HUDEP-2 (cell line): ENCODE measurements around the gene PLAAT2.
"Not testable (repeated sequence)": the region's sequence is repeated elsewhere in the genome, so short reads cannot be mapped to it uniquely, and the experiment has no call there.

Experiments
- DNase-seq, 76 experiments: peaks; one replicate each; lab custom pipeline; 2025; ENCODE audit not compliant: unreplicated experiment in 76 of 76; lab: John Stamatoyannopoulos, UW

PLAAT2 gene

GRCh38 chr11:63581224-63581623 is 18.0 kb upstream of the PLAAT2 start:
- DNase-seq = not testable (repeated sequence)

- DNase-seq = not testable (repeated sequence)
Observed at GRCh38 chr11:63578882-63579281, 15.7 kb upstream of the PLAAT2 start.

DNA sequence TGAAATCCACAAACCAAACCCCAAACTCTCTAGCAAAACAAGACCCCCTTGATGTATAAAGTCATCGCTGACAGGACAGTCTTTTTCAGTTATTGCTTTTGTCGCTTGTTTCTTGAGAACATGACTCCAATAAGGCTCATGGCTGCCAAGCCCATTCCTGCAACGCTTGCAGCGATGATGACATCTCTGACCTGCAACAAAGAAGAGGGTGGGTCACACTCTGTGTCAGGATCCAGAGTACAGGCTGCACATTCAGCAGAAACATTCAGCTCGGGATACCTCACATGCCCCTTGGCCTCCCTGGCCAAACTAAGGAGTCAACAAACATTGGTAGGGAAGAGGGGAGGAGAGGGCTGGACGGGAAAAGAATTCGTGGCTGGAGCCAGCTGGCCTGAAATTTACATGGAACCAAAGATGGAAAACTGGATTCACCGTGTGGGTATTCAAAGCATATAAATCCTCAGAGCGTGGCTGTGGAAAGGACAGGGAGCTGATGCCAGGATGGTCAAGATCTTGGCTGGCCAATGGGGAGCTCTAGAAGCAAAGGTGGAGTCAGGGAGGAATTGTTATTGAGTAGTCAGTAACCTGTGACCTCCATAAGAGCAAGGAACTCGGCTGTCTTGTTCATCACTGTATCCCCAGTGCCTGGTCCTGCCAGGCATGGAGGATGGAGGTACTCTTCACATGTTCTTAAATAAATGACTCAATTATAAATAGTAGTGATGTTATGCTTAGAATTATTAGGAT is 11.8 kb upstream of the PLAAT2 start:
- DNase-seq = no peak

- peak in 50 of 76 experiments; percentile 2 to 67 (median 29) for DNase-seq
Observed at GRCh38 chr11:63573881-63574855, 11.0 kb upstream of the PLAAT2 start.

DNA sequence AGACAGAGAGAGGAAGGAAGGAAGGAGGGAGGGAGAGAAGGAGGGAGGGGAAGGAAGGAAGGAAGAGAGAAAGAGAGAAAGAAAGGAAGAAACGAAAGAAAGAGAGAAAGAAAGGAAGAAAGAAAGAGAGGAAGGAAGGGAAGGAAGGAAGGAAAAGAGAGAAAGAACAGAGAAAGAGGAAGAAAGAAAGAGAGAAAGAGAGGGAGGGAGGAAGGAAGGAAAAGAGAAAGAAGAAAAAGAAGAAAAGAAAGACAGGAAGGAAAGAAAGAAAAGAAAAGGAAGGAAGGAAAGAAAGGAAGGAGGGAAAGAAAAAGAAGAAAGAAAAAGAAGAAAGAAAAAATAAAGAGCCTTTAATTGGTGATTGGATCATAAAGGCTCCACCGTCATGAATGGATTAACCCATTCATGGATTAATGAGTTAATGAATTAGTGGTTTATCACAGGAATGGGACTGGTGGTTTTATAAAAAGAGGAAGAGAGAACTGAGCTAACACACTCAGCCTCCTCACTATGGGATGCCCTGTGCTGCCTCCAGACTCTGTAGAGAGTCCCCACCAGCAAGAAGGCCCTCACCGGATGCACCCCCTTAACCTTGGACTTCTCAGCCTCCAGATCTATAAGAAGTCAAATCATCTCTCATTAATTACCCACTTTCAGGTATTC is 9.0 kb upstream of the PLAAT2 start:
- no peak for DNase-seq

DNA sequence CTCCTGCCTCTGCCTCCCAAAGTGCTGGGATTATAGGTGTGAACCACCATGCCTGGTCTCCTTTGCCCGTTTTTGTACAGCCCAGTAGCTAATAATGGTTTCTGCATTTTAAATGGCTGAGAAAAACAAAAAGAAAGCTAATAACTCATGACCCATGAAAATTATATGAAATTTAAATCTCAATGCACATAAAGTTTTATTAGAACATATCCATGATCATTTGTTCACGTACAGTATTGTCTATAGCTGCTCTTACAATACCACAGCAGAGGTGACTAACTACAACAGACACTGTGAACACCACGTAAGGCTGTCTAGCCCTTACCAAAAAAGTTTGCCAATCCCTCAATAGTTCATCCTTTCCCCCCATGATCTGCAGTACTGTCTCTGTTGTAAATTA is 6.4 kb upstream of the PLAAT2 start:
- no peak for DNase-seq

- peak in 59 of 76 experiments; percentile 2 to 81 (median 45) for DNase-seq
Observed at GRCh38 chr11:63567044-63567840, 4.1 kb upstream of the PLAAT2 start.

GRCh38 chr11:63564784-63565350 is 1.7 kb upstream of the PLAAT2 start:
- peak in 1 of 76 experiments; percentile 6 for DNase-seq

DNA sequence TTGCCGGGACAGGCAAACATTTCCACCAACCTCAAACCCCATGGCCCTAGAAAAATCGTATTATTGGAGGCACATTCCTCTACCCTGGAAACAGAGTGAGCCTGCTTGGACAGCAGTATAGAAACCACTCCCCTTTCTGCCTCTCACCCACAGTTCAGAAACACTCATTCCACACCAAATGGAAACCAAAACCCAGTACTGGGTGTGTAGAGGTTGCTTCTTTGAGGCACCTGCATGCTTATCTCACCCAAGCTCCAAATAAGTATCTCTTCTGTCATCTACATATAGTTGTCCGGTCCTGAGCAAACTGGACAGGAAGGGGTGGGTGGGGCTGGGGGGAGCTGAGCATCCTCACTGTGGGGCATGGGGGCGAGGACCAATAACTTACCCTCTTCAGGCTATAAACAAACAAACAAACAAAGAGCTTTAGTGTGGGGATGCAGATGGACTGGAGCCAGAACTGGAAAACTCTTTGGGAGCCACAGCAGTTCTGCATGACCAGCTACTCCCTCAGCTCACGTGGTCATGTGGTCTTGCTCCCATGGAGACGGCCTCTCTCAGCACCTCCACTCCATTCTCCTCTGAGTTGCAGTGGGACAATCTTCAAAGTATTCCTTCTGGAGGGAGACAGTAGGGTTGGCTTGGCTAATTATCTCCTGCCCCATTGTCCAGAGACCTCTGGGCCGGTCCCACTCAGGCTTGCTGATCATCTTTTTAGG is 1.0 kb upstream of the PLAAT2 start:
- no peak for DNase-seq

DNA sequence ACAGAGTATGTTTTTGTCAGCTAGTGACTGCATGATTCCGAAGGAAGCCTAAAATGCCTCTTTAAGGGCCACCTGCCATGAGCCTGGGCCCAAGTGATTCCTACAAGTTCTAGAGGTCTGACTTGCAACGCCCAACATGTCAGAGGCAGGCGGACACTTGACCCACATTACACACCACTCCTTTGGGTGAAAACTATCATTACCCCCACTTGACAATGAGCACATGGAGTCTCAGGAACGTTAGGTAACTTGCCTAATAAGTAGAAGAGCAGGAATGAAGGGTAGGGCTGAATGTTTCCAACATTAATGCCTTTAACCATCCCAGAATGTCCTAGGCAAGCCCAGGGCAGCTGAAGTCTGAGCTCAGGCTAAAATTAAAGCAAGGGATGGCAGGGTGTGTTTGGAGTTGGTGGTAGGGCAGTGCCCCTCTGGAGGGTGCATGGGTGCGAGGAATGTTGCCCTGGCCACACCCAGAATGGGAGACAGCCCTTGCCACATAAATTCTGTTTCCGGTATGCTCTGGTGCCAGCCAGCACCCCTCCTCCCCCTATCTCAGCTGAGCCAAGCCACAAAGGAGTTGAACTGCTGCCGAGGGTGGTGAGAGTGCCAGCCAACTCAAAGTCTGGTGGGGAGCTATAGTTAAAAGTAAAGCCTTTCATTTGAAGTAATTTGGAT is 2.5 kb downstream of the PLAAT2 start:
- peak in 55 of 76 experiments; percentile 5 to 76 (median 41) for DNase-seq

GRCh38 chr11:63558459-63559157 is 4.6 kb downstream of the PLAAT2 start:
- DNase-seq = no peak

GRCh38 chr11:63557570-63557969 is 5.6 kb downstream of the PLAAT2 start:
- no peak for DNase-seq

- no peak for DNase-seq
Observed at GRCh38 chr11:63556404-63557013, 6.7 kb downstream of the PLAAT2 start.

- DNase-seq = no peak
Observed at GRCh38 chr11:63554877-63555223, 8.3 kb downstream of the PLAAT2 start.

- DNase-seq = no peak
Observed at GRCh38 chr11:63553759-63554158, 9.4 kb downstream of the PLAAT2 start.

DNA sequence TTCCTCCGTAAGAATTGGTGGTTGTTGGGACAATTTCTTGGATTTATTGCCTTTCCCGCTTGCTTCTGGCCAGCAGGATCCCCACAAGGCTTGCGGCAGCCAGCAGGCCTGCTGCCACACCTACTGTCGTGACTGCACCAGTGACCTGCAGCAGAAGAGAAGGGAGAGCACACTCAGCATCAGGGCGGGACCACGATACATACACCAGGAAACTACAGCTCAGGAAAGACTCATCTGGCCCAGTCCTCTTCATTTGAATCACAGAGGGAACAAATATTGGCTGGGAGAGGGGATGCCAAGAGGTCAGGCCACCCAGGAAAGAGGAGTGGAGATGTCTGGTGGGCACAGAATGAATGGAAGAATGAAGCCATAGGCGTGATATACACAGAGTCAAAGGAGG is 10.3 kb downstream of the PLAAT2 start:
- DNase-seq = no peak

DNA sequence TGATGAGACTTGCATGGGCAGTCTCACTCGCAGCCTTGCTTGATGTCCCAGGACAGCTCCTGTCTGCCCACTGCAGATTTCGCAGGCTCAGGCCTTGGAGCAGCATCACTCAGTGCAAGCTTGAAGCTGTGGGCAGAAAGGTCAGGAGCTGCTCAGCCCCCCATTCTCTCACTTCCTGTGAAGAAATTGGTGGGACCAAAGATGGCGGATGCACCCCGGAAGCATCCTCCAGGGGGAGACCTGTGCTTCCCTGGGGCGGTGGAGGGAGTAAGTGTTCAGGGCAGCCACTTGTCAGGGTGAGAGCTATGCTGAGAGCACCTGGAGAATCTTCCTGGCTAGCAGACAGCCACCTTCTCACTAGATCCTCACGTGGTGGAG is 11.3 kb downstream of the PLAAT2 start:
- DNase-seq = no peak
